PC-3 (cell line): ENCODE results near the gene HDGF.

ENCODE experiments used
- EZH2 ChIP-seq: fragments of 300-600 bp; sonication (generic); IDR thresholded peaks from one replicate; pipeline ENCODE4 v1.6.1; 2017; ENCODE audit warnings: antibody characterized with exemption, mild to moderate bottlenecking, low read length; ENCODE audit not compliant: unreplicated experiment
- EZH2phosphoT487 ChIP-seq: fragments of 300-600 bp; sonication (generic); IDR thresholded peaks from 2 replicates; pipeline ENCODE4 v1.6.1; 2018; ENCODE audit warnings: mild to moderate bottlenecking, antibody characterized with exemption, low read length, borderline replicate concordance
- TF ChIP-seq, protein P1 (sequence below): fragments of 300-600 bp; sonication (generic); conservative IDR thresholded peaks from 2 replicates; pipeline ENCODE4 v1.5.1; 2017; ENCODE audit warnings: antibody characterized with exemption, low read depth, mild to moderate bottlenecking, low read length

- TF ChIP-seq, protein P1, sequence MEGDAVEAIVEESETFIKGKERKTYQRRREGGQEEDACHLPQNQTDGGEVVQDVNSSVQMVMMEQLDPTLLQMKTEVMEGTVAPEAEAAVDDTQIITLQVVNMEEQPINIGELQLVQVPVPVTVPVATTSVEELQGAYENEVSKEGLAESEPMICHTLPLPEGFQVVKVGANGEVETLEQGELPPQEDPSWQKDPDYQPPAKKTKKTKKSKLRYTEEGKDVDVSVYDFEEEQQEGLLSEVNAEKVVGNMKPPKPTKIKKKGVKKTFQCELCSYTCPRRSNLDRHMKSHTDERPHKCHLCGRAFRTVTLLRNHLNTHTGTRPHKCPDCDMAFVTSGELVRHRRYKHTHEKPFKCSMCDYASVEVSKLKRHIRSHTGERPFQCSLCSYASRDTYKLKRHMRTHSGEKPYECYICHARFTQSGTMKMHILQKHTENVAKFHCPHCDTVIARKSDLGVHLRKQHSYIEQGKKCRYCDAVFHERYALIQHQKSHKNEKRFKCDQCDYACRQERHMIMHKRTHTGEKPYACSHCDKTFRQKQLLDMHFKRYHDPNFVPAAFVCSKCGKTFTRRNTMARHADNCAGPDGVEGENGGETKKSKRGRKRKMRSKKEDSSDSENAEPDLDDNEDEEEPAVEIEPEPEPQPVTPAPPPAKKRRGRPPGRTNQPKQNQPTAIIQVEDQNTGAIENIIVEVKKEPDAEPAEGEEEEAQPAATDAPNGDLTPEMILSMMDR: no peak
- TF ChIP-seq EZH2 (no peak), EZH2phosphoT487 (no peak)
These were observed 48.1 kb downstream of the HDGF start for GRCh38 chr1:156703336-156703735.
